Endodermal cell (in vitro differentiated cells): ENCODE data around the gene NADSYN1. TPM values are rescaled to one million over a fixed set of nuclear protein-coding genes. Genes with fewer than 3 reads are reported as not detected.

Experiments
- DNase-seq: peaks from one replicate; pipeline ENCODE4 v3.0.0-alpha.2; 2017
- H3K27ac ChIP-seq: 2 replicates; pipeline ENCODE4 v1.5.1; 2013; ENCODE audit warnings: mild to moderate bottlenecking, low read depth, low read length, moderate library complexity
- H3K27me3 ChIP-seq: 2 replicates; pipeline ENCODE4 v1.6.1; 2013; ENCODE audit warnings: mild to moderate bottlenecking, low read length, moderate library complexity; ENCODE audit not compliant: insufficient read depth, control insufficient read depth, poor library complexity, severe bottlenecking
- H3K36me3 ChIP-seq: 2 replicates; pipeline ENCODE4 v1.7.0; 2013; ENCODE audit warnings: mild to moderate bottlenecking, low read length, moderate library complexity; ENCODE audit not compliant: control insufficient read depth, insufficient read depth
- H3K4me1 ChIP-seq: one replicate; pipeline ENCODE4 v1.7.0; 2013; ENCODE audit warnings: low read length; ENCODE audit not compliant: control insufficient read depth, insufficient read depth
- H3K4me3 ChIP-seq: 2 replicates; pipeline ENCODE4 v1.5.1; 2013; ENCODE audit warnings: mild to moderate bottlenecking, low read length, moderate library complexity
- H3K9ac ChIP-seq: 2 replicates; pipeline ENCODE4 v1.6.1; 2013; ENCODE audit warnings: mild to moderate bottlenecking, low read length, moderate library complexity; ENCODE audit not compliant: poor library complexity, severe bottlenecking; ENCODE audit errors: extremely low read depth
- H3K9me3 ChIP-seq: 2 replicates; pipeline ENCODE4 v1.6.1; 2013; ENCODE audit warnings: mild to moderate bottlenecking, low read length, moderate library complexity; ENCODE audit not compliant: control insufficient read depth
- H3K27ac Mint-ChIP-seq: 2 replicates; pipeline ENCODE4 v1.8.0; 2020; ENCODE audit warnings: mixed read lengths
- H3K27me3 Mint-ChIP-seq: 2 replicates; pipeline ENCODE4 v1.8.0; 2021; ENCODE audit warnings: mild to moderate bottlenecking, mixed read lengths; ENCODE audit not compliant: insufficient read depth
- H3K36me3 Mint-ChIP-seq: 2 replicates; pipeline ENCODE4 v1.8.0; 2020; ENCODE audit warnings: low read depth, mixed read lengths
- H3K4me1 Mint-ChIP-seq: 2 replicates; pipeline ENCODE4 v1.8.0; 2020; ENCODE audit warnings: mixed read lengths
- H3K4me3 Mint-ChIP-seq: 2 replicates; pipeline ENCODE4 v1.8.0; 2020; ENCODE audit warnings: mild to moderate bottlenecking, moderate library complexity, mixed read lengths
- H3K9me3 Mint-ChIP-seq: 2 replicates; pipeline ENCODE4 v1.8.0; 2020; ENCODE audit warnings: mild to moderate bottlenecking, mixed read lengths
- WGBS, 2 experiments: methylation state at CpG; one replicate each; pipeline versions ENCODE4 v1.1.5 to v1.1.7; 2013; ENCODE audit warnings: missing lambda C conversion rate in 2 of 2, mixed read lengths in 1 of 2; ENCODE audit not compliant: insufficient coverage in 1 of 2, insufficient read length in 1 of 2; 5-methylcytosine and 5-hydroxymethylcytosine counted together
- total RNA-seq, 2 donors: library from RNA; stranded (reverse); fragmentation: NEBNext Ultra II Directional in 1 of 2; extraction: Animal tissue kit (Norgen Biotek cat#: 25700) in 1 of 2; gene quantifications; 2 replicates in 1 of 2; 3 replicates in 1 of 2; pipeline ENCODE4 v1.2.1, GENCODE V29; 2021
- TF ChIP-seq, protein P1 (sequence below): fragments of 200-600 bp; sonication (generic); conservative IDR thresholded peaks from 2 replicates; pipeline ENCODE4 v1.5.0; 2021; ENCODE audit warnings: antibody characterized with exemption, mild to moderate bottlenecking

Gene NADSYN1
- total RNA-seq, 2 donors from 2014 or later = 51.9 to 61.6 TPM

DNA sequence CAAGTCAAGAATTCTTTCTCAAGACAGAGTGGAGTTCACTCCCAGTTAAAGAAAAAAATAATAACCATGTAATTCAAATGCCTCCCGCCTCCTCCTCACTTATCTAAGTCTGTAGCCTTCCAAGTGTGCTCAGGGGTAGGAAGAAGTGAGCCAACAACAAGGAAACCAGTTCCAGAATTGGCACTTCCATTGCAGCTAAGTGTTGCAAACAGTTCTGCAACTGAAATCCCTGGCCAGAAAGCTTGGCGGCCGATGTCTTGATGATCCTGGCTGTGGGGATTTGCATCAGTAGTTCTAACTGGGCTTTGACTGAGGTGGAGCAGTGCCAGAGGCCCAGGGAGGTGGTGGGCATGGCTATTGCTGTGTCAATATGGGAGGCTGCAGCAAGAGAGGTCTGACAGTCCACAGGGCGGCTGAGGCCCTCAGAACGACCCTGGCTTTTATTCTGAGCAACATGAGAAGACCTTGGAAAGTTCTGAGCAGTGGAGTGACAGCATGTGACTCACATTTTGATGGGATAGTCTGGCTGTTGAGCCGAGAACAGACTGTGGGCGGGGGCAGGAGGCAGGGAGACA lies 24.1 kb upstream of the NADSYN1 start:
- Mint-ChIP-seq H3K9me3 (peaks cover 5% of the 10 kb centered on the region), H3K4me1 (no peaks in the 10 kb centered on the region), H3K36me3 (no peaks in the 10 kb centered on the region), H3K4me3 (no peak overlapping the region), H3K27me3 (peaks cover 1% of the 10 kb centered on the region), H3K27ac (no peak overlapping the region)
- no peak overlapping the region for H3K4me3 ChIP-seq
- TF ChIP-seq, protein P1, sequence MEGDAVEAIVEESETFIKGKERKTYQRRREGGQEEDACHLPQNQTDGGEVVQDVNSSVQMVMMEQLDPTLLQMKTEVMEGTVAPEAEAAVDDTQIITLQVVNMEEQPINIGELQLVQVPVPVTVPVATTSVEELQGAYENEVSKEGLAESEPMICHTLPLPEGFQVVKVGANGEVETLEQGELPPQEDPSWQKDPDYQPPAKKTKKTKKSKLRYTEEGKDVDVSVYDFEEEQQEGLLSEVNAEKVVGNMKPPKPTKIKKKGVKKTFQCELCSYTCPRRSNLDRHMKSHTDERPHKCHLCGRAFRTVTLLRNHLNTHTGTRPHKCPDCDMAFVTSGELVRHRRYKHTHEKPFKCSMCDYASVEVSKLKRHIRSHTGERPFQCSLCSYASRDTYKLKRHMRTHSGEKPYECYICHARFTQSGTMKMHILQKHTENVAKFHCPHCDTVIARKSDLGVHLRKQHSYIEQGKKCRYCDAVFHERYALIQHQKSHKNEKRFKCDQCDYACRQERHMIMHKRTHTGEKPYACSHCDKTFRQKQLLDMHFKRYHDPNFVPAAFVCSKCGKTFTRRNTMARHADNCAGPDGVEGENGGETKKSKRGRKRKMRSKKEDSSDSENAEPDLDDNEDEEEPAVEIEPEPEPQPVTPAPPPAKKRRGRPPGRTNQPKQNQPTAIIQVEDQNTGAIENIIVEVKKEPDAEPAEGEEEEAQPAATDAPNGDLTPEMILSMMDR = no peak
- H3K9ac ChIP-seq = no peak overlapping the region
- H3K36me3 ChIP-seq = no peaks in the 10 kb centered on the region
- H3K4me1 ChIP-seq = no peaks in the 10 kb centered on the region
- no peaks in the 10 kb centered on the region for H3K27me3 ChIP-seq
- no peaks in the 10 kb centered on the region for H3K9me3 ChIP-seq
- H3K27ac ChIP-seq = no peak overlapping the region
- WGBS, 2 experiments = 89 to 91% methylated on average over 6 to 7 of the region's 7 CpGs
- DNase-seq = no peak

DNA sequence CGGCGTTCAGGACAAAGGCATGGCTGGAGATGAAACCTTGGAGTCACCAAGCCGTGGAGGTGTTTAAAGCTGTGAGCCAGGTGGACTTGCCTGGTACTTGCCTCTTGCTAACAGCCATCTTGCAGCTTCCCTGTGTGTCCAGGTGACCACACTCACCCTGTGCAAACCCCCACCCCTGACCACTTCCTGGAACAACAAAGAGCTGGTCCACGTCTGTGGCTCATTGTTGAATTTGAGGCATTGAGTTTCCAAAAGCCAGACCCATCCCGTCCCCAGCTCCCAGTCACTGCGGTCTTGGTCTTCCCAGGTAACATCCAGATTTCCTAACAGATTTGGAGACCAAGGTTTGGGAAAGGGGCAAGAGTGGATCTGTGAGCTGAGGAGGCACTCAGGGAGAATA lies 23.3 kb upstream of the NADSYN1 start:
- Mint-ChIP-seq H3K27me3 (peaks cover 1% of the 10 kb centered on the region), H3K27ac (no peak overlapping the region), H3K4me1 (no peaks in the 10 kb centered on the region), H3K9me3 (peaks cover 5% of the 10 kb centered on the region), H3K36me3 (peaks cover under 1% of the 10 kb centered on the region), H3K4me3 (no peak overlapping the region)
- WGBS, 2 experiments = 91 to 97% methylated on average over 5 to 6 of the region's 6 CpGs
- Histone ChIP-seq H3K27me3 (no peaks in the 10 kb centered on the region), H3K27ac (no peak overlapping the region), H3K4me1 (no peaks in the 10 kb centered on the region), H3K9me3 (no peaks in the 10 kb centered on the region), H3K36me3 (peaks cover 4% of the 10 kb centered on the region), H3K4me3 (no peak overlapping the region), H3K9ac (no peak overlapping the region)
- TF ChIP-seq, protein P1 = no peak
- DNase-seq = no peak

DNA sequence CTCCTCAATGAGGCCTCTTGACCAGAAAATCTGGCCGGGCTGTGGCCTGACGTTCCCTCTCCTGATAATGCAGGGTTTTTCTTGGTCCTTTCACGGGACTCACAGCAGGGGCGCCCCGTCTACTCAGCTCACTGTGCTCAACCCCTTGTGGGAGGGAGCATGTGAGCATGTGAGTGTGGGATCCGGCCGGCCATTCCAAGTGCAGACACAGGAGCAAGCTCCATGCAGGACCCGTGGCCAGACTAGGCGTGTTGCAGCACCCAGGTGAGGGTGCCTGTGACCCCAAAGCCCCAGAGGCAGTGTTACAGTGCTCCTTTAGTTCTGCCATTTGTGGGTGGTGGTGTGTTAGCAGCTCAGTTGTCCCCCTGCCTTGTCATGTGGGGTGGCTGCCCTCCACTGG lies 22.8 kb upstream of the NADSYN1 start:
- peaks cover 8% of the 10 kb centered on the region for H3K36me3 ChIP-seq
- TF ChIP-seq, protein P1 = no peak
- 91 to 93% methylated on average over 9 of the region's 9 CpGs for WGBS, 2 experiments
- no peak for DNase-seq
- Mint-ChIP-seq H3K4me1 (no peaks in the 10 kb centered on the region), H3K9me3 (peaks cover 5% of the 10 kb centered on the region), H3K36me3 (peaks cover 5% of the 10 kb centered on the region), H3K27me3 (peaks cover 1% of the 10 kb centered on the region), H3K4me3 (no peak overlapping the region), H3K27ac (no peak overlapping the region)
- no peaks in the 10 kb centered on the region for H3K27me3 ChIP-seq
- no peaks in the 10 kb centered on the region for H3K9me3 ChIP-seq
- no peak overlapping the region for H3K9ac ChIP-seq
- no peaks in the 10 kb centered on the region for H3K4me1 ChIP-seq
- no peak overlapping the region for H3K27ac ChIP-seq
- no peak overlapping the region for H3K4me3 ChIP-seq
